Epithelial cell of proximal tubule (primary cell): ENCODE results near the gene GALNT9. TPM values are rescaled to one million over a fixed set of nuclear protein-coding genes. Genes with fewer than 3 reads are reported as not detected.

ENCODE experiments used
- DNase-seq: peaks from one replicate; pipeline ENCODE4 v3.0.0-alpha.2; 2011; ENCODE audit warnings: low read depth
- H3K4me3 ChIP-seq: 2 replicates; pipeline ENCODE4 v1.5.1; 2011; ENCODE audit warnings: low read depth, mild to moderate bottlenecking, low read length
- total RNA-seq: library from RNA; depleted of rRNA; stranded (reverse); fragments of >200 nt; gene quantifications from 2 replicates; pipeline ENCODE4 v1.2.3, GENCODE V29; 2015
- TF ChIP-seq, protein P1 (sequence below): conservative IDR thresholded peaks from 2 replicates; pipeline ENCODE4 v1.5.1; 2012; ENCODE audit warnings: low read depth, mild to moderate bottlenecking, low read length

The GALNT9 gene
- total RNA-seq, 1 donor from 2014 or later, result not detected

- DNase-seq, result no peak
- no peak overlapping the region for H3K4me3 ChIP-seq
- TF ChIP-seq, protein P1, sequence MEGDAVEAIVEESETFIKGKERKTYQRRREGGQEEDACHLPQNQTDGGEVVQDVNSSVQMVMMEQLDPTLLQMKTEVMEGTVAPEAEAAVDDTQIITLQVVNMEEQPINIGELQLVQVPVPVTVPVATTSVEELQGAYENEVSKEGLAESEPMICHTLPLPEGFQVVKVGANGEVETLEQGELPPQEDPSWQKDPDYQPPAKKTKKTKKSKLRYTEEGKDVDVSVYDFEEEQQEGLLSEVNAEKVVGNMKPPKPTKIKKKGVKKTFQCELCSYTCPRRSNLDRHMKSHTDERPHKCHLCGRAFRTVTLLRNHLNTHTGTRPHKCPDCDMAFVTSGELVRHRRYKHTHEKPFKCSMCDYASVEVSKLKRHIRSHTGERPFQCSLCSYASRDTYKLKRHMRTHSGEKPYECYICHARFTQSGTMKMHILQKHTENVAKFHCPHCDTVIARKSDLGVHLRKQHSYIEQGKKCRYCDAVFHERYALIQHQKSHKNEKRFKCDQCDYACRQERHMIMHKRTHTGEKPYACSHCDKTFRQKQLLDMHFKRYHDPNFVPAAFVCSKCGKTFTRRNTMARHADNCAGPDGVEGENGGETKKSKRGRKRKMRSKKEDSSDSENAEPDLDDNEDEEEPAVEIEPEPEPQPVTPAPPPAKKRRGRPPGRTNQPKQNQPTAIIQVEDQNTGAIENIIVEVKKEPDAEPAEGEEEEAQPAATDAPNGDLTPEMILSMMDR, result no peak
Measured at GRCh38 chr12:132229193-132229760, 100.1 kb downstream of the GALNT9 start.

- DNase-seq, result no peak
- TF ChIP-seq, protein P1, result no peak
- no peak overlapping the region for H3K4me3 ChIP-seq
Measured at GRCh38 chr12:132228476-132229192, 100.8 kb downstream of the GALNT9 start.

GRCh38 chr12:132227782-132228475, 101.5 kb downstream of the GALNT9 start:
- DNase-seq, result no peak
- TF ChIP-seq, protein P1, result no peak
- no peak overlapping the region for H3K4me3 ChIP-seq

DNA sequence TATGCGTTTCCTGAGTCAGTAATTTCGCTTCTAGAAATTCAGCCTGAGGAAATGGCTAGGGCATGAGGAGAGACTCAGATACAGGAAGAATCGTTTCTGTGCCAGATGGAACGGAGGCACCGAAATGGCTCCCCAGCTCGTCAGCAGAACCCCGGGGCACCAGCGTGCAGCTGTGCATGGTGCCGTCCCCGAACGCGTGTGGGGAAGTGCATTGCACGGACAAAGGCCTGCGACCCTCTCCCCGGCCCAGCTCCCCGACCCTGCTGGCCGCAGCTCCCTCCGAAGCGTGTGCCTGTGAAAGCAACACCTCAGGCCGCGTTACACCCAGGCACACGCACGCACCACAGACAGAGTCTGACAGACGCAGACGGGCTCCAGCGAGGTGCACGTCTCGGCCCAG, 102.3 kb downstream of the GALNT9 start:
- TF ChIP-seq, protein P1, result no peak
- no peak overlapping the region for H3K4me3 ChIP-seq
- DNase-seq, result no peak

DNA sequence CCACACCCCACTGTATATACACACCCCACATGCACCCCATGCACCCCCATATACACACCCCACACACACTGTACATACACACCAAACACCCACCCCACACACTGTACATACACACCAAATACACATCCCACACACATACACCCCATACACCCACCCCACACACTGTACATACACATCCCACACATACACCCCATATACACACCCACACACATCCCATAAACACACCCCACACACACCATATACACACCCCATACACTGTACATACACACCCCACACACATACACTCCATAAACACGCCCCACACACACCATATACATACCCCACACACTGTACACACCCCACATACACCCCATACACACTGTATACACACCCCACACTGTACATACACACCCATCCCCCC, 102.8 kb downstream of the GALNT9 start:
- DNase-seq, result no peak
- H3K4me3 ChIP-seq, result no peak overlapping the region
- TF ChIP-seq, protein P1, result no peak

GRCh38 chr12:132225214-132225613, 104.2 kb downstream of the GALNT9 start:
- H3K4me3 ChIP-seq, result no peak overlapping the region
- TF ChIP-seq, protein P1, result no peak
- no peak for DNase-seq
